NB4 (cell line): ENCODE measurements around the gene ADORA1.

ENCODE experiments used
- CTCF ChIP-seq: IDR thresholded peaks from one replicate; pipeline ENCODE4 v1.5.1; 2012; ENCODE audit warnings: low read depth, low read length
- MAX ChIP-seq: IDR thresholded peaks from 2 replicates; pipeline ENCODE4 v1.6.1; 2011; ENCODE audit warnings: low read depth, low read length
- MYC ChIP-seq: IDR thresholded peaks from 2 replicates; pipeline ENCODE4 v1.6.1; 2011; ENCODE audit warnings: low read depth, low read length

GRCh38 chr1:203093754-203094410, 33.6 kb upstream of the ADORA1 start:
- TF ChIP-seq CTCF (no peak), MAX (no peak), MYC (no peak)
